Left ventricle myocardium inferior (tissue), 1 donor: ENCODE data around the gene HPS3. TPM values are rescaled to one million over a fixed set of nuclear protein-coding genes. Genes with fewer than 3 reads are reported as not detected.

ENCODE experiments used
- DNase-seq: peaks from one replicate; pipeline ENCODE4 v3.0.0-alpha.2; 2020
- H3K27ac ChIP-seq: fragments of 200-600 bp; replicated peaks from 2 replicates; pipeline ENCODE4 v1.8.0; 2021
- H3K27me3 ChIP-seq: fragments of 200-600 bp; 2 replicates; pipeline ENCODE4 v1.8.0; 2021; ENCODE audit warnings: low read depth
- H3K36me3 ChIP-seq: fragments of 200-600 bp; 2 replicates; pipeline ENCODE4 v1.8.0; 2021
- H3K4me1 ChIP-seq: fragments of 200-600 bp; 2 replicates; pipeline ENCODE4 v1.8.0; 2021
- H3K4me3 ChIP-seq: fragments of 200-600 bp; 2 replicates; pipeline ENCODE4 v1.8.0; 2021; ENCODE audit warnings: mild to moderate bottlenecking, moderate library complexity
- H3K9me3 ChIP-seq: fragments of 200-600 bp; replicated peaks from 2 replicates; pipeline ENCODE4 v1.8.0; 2021
- intact Hi-C: fragments of 100-400 bp; cut with micrococcal nuclease; formaldehyde crosslinking; loops from one replicate; pipeline ENCODE4 v1.11.0; 2022
- total RNA-seq: library from RNA; stranded (reverse); fragmentation: NEBNext Ultra II Directional; extraction: Animal tissue kit (Norgen Biotek cat#: 25700); gene quantifications from one replicate; pipeline ENCODE4 v1.2.1, GENCODE V29; 2021
- TF ChIP-seq, protein P1 (sequence below): fragments of 200-600 bp; IDR thresholded peaks from 2 replicates; pipeline ENCODE4 v1.8.0; 2021; ENCODE audit warnings: antibody characterized with exemption, mild to moderate bottlenecking, borderline replicate concordance
- donor health status: DM: no; HTN: yes; CAD: no; lungs with severe emphysema.

HPS3 gene
- total RNA-seq, 1 donor from 2014 or later, result 5.6 TPM

DNA sequence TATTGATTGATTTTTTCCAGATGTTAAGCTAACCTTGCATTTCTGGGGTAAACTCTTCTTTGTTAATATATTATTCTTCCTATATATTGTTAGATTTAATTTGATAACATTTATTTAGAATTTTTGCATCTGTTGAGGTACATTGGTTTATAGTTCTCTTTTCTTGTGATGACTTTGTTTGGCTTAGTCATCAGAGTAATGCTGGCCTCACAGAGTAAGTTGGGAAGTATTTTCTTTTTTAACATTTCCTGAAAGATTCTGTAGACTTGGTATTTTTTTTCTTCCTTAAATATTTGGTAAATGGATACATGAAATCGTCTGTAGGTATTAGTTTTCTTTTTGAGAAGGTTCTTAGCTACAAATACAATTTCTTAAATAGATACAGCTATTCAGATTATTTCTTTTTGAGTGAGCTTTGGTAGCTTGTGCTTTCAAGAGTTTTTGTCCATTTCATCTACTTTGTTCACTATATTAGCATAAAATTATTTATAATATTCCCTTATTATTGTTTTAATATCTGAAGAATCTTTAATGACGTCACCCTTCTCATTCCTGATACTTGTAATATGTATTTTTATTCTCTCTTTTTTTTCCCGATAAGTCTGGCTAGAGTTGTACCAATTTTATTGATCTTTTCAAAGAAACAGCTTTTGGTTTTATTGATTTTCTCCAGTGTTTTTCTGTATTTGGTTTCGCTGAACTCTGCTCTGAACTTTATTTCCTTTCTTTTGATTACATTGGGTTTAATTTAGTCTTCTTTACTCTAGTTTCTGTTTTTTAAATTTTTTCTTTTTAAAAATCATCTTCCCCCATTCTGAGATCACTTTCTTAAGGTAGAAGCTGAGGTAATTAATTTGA lies 6.5 kb upstream of the HPS3 start:
- TF ChIP-seq, protein P1, sequence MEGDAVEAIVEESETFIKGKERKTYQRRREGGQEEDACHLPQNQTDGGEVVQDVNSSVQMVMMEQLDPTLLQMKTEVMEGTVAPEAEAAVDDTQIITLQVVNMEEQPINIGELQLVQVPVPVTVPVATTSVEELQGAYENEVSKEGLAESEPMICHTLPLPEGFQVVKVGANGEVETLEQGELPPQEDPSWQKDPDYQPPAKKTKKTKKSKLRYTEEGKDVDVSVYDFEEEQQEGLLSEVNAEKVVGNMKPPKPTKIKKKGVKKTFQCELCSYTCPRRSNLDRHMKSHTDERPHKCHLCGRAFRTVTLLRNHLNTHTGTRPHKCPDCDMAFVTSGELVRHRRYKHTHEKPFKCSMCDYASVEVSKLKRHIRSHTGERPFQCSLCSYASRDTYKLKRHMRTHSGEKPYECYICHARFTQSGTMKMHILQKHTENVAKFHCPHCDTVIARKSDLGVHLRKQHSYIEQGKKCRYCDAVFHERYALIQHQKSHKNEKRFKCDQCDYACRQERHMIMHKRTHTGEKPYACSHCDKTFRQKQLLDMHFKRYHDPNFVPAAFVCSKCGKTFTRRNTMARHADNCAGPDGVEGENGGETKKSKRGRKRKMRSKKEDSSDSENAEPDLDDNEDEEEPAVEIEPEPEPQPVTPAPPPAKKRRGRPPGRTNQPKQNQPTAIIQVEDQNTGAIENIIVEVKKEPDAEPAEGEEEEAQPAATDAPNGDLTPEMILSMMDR, result no peak
- no peak overlapping the region for H3K4me3 ChIP-seq
- H3K9me3 ChIP-seq, result no peaks in the 10 kb centered on the region
- no peaks in the 10 kb centered on the region for H3K27me3 ChIP-seq
- no peak for DNase-seq
- no peak overlapping the region for H3K27ac ChIP-seq
- H3K4me1 ChIP-seq, result peaks cover 4% of the 10 kb centered on the region
- intact Hi-C loops, result loop anchor here (10.0 kb wide), 2 partner anchors 168 to 352 kb away; partner anchors contain the start of gene TM4SF4
- H3K36me3 ChIP-seq, result no peaks in the 10 kb centered on the region

DNA sequence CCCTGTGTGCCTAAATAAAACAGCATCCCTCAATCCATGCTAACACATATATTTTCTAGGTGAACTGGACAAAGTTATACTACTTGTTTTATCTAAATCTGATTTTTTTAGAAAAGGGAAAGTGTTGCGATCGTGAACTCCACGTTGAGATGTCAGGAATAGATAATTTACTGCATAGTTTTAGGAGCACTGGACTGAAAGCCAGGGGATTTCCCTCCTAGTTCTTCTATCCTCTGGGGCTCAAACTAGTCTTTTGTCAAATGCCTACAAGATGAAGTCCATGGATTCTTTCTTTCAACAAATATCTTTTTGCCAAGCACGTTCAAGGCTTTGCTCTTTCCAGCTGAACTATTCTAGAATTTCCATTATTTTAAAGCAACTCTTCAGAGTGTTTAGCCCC lies 617 bp upstream of the HPS3 start:
- TF ChIP-seq, protein P1, result no peak
- no peaks in the 10 kb centered on the region for H3K36me3 ChIP-seq
- H3K4me1 ChIP-seq, result peaks cover 43% of the 10 kb centered on the region
- DNase-seq, result no peak
- H3K9me3 ChIP-seq, result no peaks in the 10 kb centered on the region
- intact Hi-C loops, result loop anchor here (10.0 kb wide), 2 partner anchors 174 to 346 kb away; partner anchors contain the start of gene TM4SF4
- H3K4me3 ChIP-seq, result peak overlapping the region; percentile 77
- peak overlapping the region; percentile 82 for H3K27ac ChIP-seq
- H3K27me3 ChIP-seq, result no peaks in the 10 kb centered on the region

DNA sequence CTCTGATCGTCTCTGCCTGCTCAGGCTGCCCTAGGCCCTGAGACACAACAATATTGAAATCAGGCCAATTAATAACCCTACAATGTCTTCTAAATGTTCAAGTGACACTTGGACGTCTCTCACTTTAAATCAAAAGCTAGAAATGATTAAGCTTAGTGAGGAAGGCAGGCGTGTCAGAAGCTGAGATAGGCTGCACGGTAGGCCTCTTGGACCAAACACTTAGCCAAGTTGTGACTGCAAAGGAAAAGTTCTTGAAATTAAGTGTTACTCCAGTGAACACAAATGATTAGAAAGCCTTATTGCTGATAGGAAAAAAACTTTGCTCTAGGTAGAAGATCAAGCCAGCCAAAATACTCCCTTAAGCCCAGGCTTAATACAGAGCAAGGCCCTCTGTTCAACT lies 2.2 kb downstream of the HPS3 start:
- no peak for DNase-seq
- intact Hi-C loops, result no loop called here
- Histone ChIP-seq H3K4me3 (no peak overlapping the region), H3K27ac (no peak overlapping the region), H3K36me3 (no peaks in the 10 kb centered on the region), H3K4me1 (peaks cover 54% of the 10 kb centered on the region), H3K9me3 (no peaks in the 10 kb centered on the region), H3K27me3 (no peaks in the 10 kb centered on the region)
- TF ChIP-seq, protein P1, result no peak

DNA sequence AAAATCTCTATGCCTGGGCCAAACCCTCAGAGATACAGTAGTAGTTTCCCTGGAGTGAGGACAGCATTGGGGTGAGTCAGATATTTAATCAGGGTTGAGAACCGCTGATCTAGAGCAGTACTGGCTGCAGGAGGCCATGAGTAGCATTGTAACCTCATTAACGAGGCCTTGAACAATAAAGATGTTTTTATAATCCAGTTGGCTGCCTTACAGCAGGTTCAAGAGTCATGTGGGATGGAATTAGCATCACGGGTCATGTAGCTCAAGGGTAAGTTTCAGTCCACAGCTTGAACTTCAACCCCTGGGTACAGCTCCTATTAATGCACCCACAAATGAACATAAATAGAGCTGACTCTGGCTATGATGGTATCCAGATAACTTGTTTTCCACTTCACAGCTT lies 5.1 kb downstream of the HPS3 start:
- H3K9me3 ChIP-seq, result no peaks in the 10 kb centered on the region
- H3K27me3 ChIP-seq, result no peaks in the 10 kb centered on the region
- TF ChIP-seq, protein P1, result no peak
- H3K27ac ChIP-seq, result no peak overlapping the region
- no peak overlapping the region for H3K4me3 ChIP-seq
- H3K36me3 ChIP-seq, result no peaks in the 10 kb centered on the region
- DNase-seq, result no peak
- peaks cover 39% of the 10 kb centered on the region for H3K4me1 ChIP-seq
- intact Hi-C loops, result no loop called here

DNA sequence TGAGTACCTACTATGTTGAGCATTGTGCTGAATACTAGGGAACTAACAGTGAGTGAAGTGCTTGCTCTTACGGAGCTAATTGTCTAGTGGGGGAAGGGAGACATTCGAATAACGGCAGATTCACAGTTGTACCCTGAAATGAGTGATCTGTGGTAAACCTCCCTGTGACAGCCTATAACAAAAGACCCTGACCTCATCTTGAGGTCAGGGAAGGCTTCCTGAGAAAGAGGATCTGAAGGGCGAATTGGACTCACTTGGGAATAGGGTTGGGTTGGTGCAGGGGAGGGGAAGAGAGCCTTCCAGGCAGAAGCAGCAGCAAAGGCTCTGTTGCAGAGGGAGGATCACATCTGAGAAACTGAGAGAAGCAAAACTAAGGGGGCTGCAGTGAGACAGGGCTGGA lies 13.2 kb downstream of the HPS3 start:
- Histone ChIP-seq H3K36me3 (peaks cover 46% of the 10 kb centered on the region), H3K4me3 (no peak overlapping the region), H3K27ac (no peak overlapping the region), H3K4me1 (no peaks in the 10 kb centered on the region), H3K27me3 (no peaks in the 10 kb centered on the region), H3K9me3 (no peaks in the 10 kb centered on the region)
- intact Hi-C loops, result no loop called here
- TF ChIP-seq, protein P1, result no peak
- DNase-seq, result no peak
